Spleen (tissue), 7 donors: Measurements from ENCODE around the gene ENTPD2.

Experiments
- POLR2A ChIP-seq, 3 donors: fragments of 450-650 bp; IDR thresholded peaks; one replicate each; pipeline ENCODE4 v1.5.1; 2017; ENCODE audit warnings: antibody characterized with exemption in 3 of 3, mild to moderate bottlenecking in 1 of 3
- TF ChIP-seq, protein P1 (sequence below), 11 experiments: fragments of 200-600 bp in 7 of 11; fragments of 450-650 bp in 4 of 11; sonication (generic) in 4 of 11; IDR thresholded peaks in 8 of 11; conservative IDR thresholded peaks in 3 of 11; 1 replicate in 7 of 11; 2 replicates in 4 of 11; pipeline versions ENCODE4 v1.4.0 to v1.8.0; 2016 to 2021; ENCODE audit warnings: antibody characterized with exemption in 11 of 11, inconsistent platforms in 4 of 11, mild to moderate bottlenecking in 1 of 11
- donor health status: DM: no; HTN: no; CAD: no; lungs with moderate emphysema.
- donor health status: DM: no; HTN: no; CAD: no.
- donor health status: DM: no; HTN: no; CAD: no.

GRCh38 chr9:137015540-137015930 is 38.3 kb downstream of the ENTPD2 start:
- TF ChIP-seq, protein P1, sequence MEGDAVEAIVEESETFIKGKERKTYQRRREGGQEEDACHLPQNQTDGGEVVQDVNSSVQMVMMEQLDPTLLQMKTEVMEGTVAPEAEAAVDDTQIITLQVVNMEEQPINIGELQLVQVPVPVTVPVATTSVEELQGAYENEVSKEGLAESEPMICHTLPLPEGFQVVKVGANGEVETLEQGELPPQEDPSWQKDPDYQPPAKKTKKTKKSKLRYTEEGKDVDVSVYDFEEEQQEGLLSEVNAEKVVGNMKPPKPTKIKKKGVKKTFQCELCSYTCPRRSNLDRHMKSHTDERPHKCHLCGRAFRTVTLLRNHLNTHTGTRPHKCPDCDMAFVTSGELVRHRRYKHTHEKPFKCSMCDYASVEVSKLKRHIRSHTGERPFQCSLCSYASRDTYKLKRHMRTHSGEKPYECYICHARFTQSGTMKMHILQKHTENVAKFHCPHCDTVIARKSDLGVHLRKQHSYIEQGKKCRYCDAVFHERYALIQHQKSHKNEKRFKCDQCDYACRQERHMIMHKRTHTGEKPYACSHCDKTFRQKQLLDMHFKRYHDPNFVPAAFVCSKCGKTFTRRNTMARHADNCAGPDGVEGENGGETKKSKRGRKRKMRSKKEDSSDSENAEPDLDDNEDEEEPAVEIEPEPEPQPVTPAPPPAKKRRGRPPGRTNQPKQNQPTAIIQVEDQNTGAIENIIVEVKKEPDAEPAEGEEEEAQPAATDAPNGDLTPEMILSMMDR (IDR thresholded peaks at IDR 0.05 in 8 of 11, conservative IDR thresholded peaks at IDR 0.05 in 3 of 11), result no peak
- no peak for TF ChIP-seq POLR2A (IDR thresholded peaks at IDR 0.05)
